HG03066 (cell line): ENCODE data around the gene RNF138.
"Not testable (repeated sequence)": the region's sequence is repeated elsewhere in the genome, so short reads cannot be mapped to it uniquely, and the experiment has no call there.

Experiments
- ATAC-seq: cut with Tn5 transposase; IDR thresholded peaks from one replicate; pipeline ENCODE4 v1.9.1; 2021; ENCODE audit warnings: low read depth; ENCODE audit not compliant: unreplicated experiment

RNF138 gene, protein sequence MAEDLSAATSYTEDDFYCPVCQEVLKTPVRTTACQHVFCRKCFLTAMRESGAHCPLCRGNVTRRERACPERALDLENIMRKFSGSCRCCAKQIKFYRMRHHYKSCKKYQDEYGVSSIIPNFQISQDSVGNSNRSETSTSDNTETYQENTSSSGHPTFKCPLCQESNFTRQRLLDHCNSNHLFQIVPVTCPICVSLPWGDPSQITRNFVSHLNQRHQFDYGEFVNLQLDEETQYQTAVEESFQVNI

GRCh38 chr18:32091724-32092421, at the start of gene RNF138:
Gene RNF138, plus strand, starts transcription at chr18:32091874. Its CDS starts 903 bp downstream, at chr18:32092777.
- ATAC-seq, result peak; percentile 53

GRCh38 chr18:32042337-32042736, 49.3 kb upstream of the RNF138 start:
- ATAC-seq, result no peak

DNA sequence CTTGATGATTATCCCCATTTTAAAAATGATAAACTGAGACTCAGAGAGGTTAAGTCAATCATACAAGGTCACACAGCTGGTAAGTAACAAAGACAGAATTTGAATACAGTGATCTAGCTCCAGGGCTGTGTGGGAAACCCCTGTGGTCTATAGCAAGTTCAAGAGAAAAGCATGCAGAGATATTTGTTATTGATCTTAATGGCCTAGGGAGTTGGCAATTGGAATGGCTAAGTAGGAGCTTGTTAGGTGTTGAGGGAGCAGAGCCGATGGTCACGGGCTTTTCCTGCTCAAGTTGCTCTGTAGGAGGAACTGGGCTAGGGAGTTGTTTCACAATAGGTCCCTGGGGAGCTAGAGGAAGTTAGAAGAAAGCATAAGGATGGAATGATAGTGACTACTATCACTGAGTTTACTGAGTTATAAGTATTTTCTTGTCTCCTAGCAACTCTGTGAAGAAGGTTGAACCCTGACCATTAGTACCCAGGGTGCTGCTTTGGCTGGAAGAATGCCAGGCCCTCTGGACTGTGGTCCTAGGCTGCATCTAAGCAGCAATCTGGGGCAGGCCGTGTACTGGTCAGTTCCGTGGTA, 43.1 kb upstream of the RNF138 start:
- peak; percentile 53 for ATAC-seq

DNA sequence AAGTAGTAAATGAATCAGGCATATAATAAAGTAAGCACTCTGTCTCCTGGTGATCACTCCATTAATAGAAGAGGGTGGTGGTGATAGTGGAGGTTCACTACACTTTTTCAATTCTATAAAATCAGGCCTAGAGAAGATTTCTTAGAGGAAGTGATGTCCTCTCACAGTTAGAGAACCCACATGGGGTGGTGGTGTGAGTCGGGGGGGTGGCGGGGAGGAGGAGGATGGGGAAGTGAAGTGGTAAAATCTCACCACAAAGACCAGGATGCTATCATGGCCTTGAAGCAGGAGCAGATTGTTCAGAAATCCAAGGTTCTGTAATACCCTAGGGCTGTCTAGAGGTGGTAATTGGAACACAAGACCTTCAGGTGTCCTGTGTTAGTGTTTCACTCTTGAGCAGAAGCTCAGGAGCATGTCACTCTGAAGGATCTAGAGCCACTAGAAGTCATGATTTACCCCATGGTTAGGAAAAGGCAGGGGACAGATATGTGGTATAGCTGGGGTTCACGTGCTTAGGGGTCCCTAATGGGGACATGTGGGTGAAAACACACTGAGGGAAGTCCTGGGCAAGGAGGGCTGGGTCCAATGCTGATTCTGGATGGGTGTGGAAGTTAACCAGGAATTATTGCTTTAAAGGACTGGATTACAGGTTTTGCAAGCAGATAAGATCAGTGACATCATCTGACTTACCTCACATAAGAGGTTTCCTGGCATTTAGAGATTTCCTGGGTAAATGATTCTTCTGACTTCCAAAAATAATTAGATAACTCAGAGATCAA, 42.1 kb upstream of the RNF138 start:
- peak; percentile 38 for ATAC-seq

DNA sequence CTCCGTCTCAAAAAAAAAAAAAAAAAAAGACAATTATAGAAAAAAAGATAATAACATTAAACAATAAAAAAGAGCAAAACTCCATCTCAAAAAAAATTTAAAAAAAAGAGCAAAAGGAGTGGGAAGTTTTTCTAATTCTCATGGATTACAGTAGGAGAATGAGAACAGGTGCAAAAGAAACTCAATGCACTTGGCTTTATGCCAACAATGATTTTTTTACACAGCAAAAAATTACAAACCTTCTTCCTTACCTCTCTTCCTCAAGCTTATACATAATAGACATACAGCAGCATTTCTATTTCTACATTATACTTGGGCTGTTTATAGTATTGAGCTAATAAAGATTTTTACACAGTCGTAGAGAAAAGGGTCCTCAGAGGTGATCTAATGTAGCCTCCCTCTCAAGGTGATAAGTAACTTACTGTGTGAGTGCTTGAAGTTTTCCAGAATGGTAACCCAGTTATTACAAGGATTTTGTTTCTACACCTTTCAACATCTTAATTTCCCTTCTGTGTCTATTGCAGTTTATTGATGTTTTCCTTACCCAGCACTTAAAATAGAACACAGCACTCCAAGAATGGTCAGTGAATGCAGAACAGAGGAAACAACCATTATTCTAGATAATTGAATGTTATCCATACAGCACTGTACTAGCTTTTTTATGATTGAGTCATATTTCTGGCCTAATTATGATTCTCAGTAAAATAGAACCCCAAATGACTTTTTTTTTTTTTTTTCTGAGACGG, 34.9 kb upstream of the RNF138 start:
- ATAC-seq, result no peak

DNA sequence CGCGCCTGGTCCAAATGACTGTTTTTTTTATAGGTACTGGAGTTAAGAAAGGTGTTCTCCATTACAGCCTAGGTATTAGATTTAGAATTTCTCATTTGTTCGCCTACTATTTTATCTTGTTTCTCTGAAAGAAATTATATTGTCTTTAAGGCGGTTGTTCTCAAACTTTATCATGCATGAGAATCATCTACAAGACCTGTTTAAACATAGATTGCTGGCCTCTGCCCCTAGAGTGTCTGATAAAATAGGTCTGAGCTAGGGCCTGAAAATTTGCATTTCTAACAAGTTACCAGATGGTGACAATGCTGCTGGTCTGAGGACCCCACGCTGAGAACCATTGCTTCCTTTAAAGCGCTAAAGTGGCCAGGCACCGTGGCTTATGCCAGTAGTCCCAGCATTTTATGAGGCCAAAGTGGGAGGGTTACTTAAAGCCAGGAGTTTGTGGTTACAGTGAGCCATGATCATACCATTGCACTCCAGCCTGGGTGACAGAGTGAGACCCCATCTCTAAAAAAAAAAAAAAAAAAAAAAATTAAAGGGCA, 34.0 kb upstream of the RNF138 start:
- no peak for ATAC-seq

DNA sequence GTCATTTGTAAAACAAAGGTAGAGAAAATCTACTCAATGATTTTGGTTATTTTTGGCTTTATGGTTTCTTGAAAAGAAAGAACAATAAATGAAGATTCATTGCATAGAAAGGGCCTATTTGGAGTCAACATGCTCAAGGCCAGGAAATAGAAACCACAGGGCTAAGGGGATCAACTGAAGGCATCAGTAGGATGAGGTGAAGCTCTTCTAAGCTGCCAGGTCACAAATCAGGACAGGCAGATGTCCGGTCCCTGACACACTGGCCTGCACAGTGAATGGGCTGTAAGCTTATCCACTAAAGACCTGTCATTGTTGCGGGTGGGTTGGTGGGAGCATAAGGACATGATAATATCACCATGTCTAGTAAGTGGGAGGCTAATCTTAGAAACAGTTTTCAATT, 31.6 kb upstream of the RNF138 start:
- ATAC-seq, result no peak

DNA sequence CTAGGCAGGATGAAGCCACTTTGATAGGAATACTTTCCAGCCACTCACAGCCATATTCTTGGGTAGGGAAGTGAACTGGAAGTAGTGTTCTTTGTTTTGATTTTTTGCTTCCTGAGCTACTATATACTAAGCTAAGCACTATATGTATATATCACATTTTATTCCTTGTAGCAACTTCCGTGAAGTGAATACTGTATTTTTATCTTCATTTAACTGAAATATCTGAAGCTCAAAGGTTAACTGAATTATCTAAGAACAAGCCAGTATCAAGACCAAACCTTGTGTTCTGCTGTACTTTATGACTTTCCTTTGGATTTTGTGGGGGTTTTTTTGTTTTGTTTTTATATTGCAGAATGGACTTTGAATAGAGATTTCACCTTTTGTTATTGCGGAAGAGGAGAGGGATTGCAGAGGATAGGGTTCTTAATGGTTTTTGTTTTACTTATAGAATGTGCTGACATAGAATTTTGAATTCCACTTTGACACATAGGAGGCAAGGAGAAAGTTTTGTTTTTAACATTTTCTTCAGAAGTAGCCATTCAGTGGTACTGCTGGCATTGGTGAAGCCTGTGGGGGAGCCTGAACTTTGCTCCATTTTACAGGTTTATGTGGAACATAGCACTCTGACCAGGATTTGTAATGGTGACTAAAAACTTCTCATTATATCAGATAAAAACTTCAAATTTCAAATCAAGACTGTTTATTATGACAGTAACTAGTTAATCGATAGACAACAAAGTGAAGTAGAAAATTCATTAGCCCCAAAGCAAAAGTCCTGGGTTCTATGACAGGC, 24.1 kb upstream of the RNF138 start:
- ATAC-seq, result no peak

GRCh38 chr18:32072321-32072720, 19.4 kb upstream of the RNF138 start:
- ATAC-seq, result no peak

- no peak for ATAC-seq
These were observed 17.5 kb upstream of the RNF138 start for GRCh38 chr18:32074206-32074605.

DNA sequence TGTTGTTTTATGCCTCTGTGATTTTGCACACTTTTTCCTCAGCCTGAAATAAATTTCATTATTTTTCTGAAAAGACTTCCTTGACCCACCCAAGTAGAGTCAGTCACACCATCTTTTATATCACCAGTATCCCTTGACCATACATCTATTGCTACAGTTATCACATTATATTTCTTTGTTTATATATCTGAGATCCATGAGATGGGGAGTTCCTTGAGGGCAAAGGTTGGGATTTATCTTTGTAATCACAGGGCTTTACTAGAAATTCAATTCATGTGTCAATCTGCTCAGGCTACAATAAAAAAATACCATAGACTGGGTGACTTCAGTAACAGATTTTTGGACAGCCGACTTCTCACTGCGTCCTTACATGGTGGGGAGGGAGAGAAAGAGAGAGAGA, 12.8 kb upstream of the RNF138 start:
- no peak for ATAC-seq

DNA sequence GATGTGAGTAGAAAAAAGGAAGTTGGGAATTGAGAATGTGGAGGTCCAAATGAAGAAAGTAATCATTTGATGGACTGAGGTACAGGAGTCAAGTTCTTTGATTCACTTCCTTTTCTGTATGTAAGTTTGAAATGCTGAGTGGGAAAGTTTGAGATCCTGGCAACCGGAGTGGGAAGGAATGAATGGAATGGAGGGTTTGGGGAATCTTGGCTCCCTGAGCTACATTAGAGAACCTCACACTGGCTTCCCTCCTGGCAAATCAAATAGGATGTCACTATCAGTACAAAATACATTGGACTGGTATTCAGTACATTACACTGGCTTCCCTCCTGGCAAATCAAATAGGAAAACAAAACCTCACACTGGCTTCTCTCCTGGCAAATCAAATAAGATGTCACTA, 9.8 kb upstream of the RNF138 start:
- ATAC-seq, result no peak

DNA sequence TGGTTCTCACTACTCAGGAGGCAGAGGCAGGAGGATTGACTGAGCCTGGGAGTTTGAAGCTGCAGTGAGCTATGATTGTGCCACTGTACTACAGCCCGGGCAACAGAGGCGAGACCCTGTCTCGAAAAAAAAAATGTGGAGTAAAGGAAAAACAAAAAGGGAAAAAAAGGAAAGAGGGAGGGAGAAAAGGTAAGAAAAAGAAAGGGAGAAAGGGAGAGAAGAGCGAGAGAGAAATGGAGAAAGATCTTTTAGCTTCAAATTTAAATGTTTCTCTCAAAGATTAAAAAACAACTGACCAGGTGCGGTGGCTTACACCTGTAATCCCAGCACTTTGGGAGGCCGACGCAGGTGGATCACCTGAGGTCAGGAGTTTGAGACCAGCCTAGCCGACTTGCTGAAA, 7.9 kb upstream of the RNF138 start:
- ATAC-seq, result no peak

DNA sequence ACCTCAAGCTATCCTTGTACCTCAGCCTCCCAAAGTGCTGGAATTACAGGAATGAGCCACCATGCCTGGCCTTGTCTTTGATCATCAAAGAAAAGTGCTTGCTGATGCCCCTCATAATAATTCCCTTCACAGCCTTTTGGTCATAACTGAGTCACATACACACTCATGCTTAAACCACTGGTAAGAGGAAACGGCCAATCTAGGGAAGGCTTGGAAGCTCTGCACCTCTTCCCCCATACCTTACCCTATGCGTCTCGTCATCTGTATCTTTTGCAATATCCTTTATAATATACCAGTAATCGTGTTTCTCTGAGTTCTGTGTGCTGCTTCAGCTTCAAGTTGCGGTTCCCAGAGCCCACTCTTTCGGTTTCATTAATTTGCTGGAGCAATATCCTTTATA, 4.8 kb upstream of the RNF138 start:
- ATAC-seq, result no peak

GRCh38 chr18:32090831-32091230, 843 bp upstream of the RNF138 start:
- not testable (repeated sequence) for ATAC-seq

DNA sequence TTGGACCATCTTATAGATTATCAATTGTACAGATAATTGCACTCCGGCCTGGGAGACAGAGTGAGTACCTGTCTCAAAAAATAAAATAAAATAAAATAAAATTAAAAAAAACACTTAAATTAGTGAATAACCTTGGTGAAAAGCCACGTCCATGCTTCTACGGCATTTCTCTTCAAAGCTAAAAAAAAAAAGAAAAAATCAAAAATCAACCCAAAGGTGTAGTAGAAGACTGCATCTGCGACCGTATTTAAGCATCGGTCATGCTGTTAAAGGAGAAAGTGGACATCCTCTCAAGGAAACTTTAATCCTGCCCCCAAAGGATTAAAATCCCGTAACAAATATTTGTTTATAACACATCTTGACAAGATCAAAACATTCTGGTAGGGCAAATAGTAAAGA, 350 bp upstream of the RNF138 start:
- ATAC-seq, result no peak

GRCh38 chr18:32092422-32093101, 888 bp downstream of the RNF138 start:
- ATAC-seq, result peak; percentile 67

GRCh38 chr18:32093102-32093511, 1.4 kb downstream of the RNF138 start:
- ATAC-seq, result peak; percentile 31

- no peak for ATAC-seq
These were observed 1.8 kb downstream of the RNF138 start for GRCh38 chr18:32093523-32093922.
